Upper lobe of left lung (tissue), 6 donors: ENCODE measurements around the gene ZDHHC11B. TPM values are rescaled to one million over a fixed set of nuclear protein-coding genes. Genes with fewer than 3 reads are reported as not detected.
"Not testable (repeated sequence)": the region's sequence is repeated elsewhere in the genome, so short reads cannot be mapped to it uniquely, and the experiment has no call there.

ENCODE experiments used
- ATAC-seq, 2 donors: fragments of 200-7000 bp; cut with Tn5 transposase; one replicate each; pipeline ENCODE4 v1.9.1; 2022; ENCODE audit warnings: mild to moderate bottlenecking in 2 of 2, moderate library complexity in 2 of 2; ENCODE audit not compliant: low FRiP score in 2 of 2
- DNase-seq, 2 donors: peaks; one replicate each; pipeline ENCODE4 v3.0.0-alpha.2; 2019 to 2020
- H3K27ac ChIP-seq, 4 donors: fragments of 200-600 bp; sonication (generic); one replicate each; pipeline ENCODE4 v1.5.1; 2016 to 2019
- H3K27me3 ChIP-seq, 4 donors: fragments of 200-600 bp; sonication (generic); one replicate each; pipeline ENCODE4 v1.5.1; 2017 to 2019
- H3K36me3 ChIP-seq, 4 donors: fragments of 200-600 bp; sonication (generic); one replicate each; pipeline ENCODE4 v1.5.1; 2016 to 2019
- H3K4me1 ChIP-seq, 4 donors: fragments of 200-600 bp; sonication (generic); one replicate each; pipeline ENCODE4 v1.5.1; 2018 to 2019
- H3K4me3 ChIP-seq, 4 donors: fragments of 200-600 bp; sonication (generic); one replicate each; pipeline ENCODE4 v1.5.1; 2017 to 2019; ENCODE audit warnings: mild to moderate bottlenecking in 2 of 4, moderate library complexity in 1 of 4
- H3K9me3 ChIP-seq, 4 donors: fragments of 200-600 bp; sonication (generic); one replicate each; pipeline ENCODE4 v1.5.1; 2018 to 2019
- WGBS, 2 donors: methylation state at CpG; one replicate each; pipeline ENCODE4 v1.1.5; 2017 to 2018; 5-methylcytosine and 5-hydroxymethylcytosine counted together
- total RNA-seq, 6 donors: library from RNA; depleted of rRNA in 4 of 6; stranded (reverse); fragments of >200 nt in 4 of 6; gene quantifications; one replicate each; pipeline versions ENCODE4 v1.1.0 to v1.2.1, GENCODE V29; 2016 to 2021
- donor health status: DM: no; HTN: no; CAD: no; lungs with moderate emphysema.
- donor health status: DM: no; HTN: yes; CAD: no; lungs with severe emphysema.

Gene ZDHHC11B
- total RNA-seq, 6 donors from 2014 or later: 7.4 to 40.8 (median 13.1) TPM

DNA sequence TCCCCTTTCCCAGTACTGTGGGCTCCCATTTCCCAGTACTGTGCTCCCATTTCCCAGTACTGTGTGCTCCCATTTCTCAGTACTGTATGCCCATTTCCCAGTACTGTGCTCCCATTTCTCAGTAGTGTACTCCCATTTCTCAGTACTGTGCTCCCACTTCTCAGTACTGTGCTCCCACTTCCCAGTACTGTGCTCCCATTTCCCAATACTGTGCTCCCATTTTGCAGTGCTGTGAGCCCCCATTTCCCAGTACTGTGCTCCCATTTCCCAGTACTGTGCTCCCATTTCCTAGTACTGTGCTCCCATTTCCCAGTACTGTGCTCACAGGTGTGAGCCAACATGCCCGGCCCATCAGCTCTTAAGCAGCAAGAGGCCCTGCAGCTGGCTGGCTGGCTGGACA is 11.3 kb upstream of the ZDHHC11B start:
- DNase-seq, H3K4me1 ChIP-seq, H3K9me3 ChIP-seq, H3K36me3 ChIP-seq, ATAC-seq, H3K4me3 ChIP-seq, H3K27me3 ChIP-seq, H3K27ac ChIP-seq: not testable (repeated sequence)
- WGBS, 2 donors: 57 to 71% methylated on average over 1 of the region's 1 CpG

DNA sequence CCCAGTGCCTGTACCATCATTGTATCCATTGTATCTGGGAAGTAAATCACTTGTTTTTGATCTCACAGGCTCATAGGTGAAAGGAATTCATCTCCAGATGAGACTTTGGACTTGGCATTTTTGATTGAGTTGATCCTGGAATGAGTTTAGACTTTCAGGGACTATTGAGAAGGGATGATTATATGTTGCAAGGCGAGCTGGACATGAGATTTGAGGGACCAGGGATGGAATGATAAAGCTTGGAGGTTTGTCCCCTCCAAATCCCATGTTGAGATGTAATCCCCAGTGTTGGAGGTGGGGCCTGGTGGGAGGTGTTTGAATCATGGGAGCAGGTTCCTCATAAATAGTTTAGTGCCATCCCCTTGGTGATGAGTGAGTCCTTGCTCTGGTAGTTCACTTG is 10.4 kb upstream of the ZDHHC11B start:
- not testable (repeated sequence) for H3K4me1 ChIP-seq, H3K27me3 ChIP-seq, ATAC-seq, H3K9me3 ChIP-seq, DNase-seq, H3K4me3 ChIP-seq, H3K27ac ChIP-seq, H3K36me3 ChIP-seq
- WGBS, 2 donors: 83 to 91% methylated on average over 1 of the region's 1 CpG

DNA sequence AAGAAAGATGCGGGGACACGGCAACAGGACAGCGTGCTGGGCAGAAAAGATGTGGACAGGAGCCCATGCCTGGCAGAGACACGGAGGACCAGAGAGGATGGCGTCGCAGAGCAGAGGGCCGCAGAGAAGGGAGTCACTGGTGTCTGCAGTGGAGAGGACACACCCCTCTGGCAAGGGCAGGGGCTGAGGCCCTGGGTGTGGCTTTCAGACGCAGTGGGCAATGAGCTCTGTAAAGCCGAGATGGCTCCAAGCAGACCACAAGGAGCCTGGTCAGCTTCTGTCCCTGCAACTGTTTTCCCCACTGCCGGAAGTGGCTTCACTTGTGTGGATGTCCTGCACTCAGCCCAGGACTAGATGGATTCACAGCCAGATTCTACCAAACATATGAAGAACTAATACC is 4.2 kb upstream of the ZDHHC11B start:
- H3K27ac ChIP-seq: not testable (repeated sequence)
- DNase-seq: peak in 1 of 2 donors; percentile 33

GRCh38 chr5:787857-788233 is 3.3 kb upstream of the ZDHHC11B start:
- peak; percentile 4 to 19 for DNase-seq
- Histone ChIP-seq H3K27me3 (peaks cover 0 to 18% (median 2%) of the 10 kb centered on the region in 4 donors), H3K4me1 (peaks cover 3 to 27% (median 15%) of the 10 kb centered on the region in 4 donors)
- not testable (repeated sequence) for H3K36me3 ChIP-seq, H3K9me3 ChIP-seq, H3K4me3 ChIP-seq, ATAC-seq, H3K27ac ChIP-seq
- WGBS, 2 donors: 87 to 94% methylated on average over 6 of the region's 6 CpGs

More for the DNA sequence above, 4.2 kb upstream of the ZDHHC11B start:
- H3K27me3 ChIP-seq: peaks cover 0 to 18% (median 2%) of the 10 kb centered on the region in 4 donors
- peaks cover 3 to 19% (median 11%) of the 10 kb centered on the region in 4 donors for H3K4me1 ChIP-seq
- not testable (repeated sequence) for ATAC-seq, H3K9me3 ChIP-seq, H3K36me3 ChIP-seq, H3K4me3 ChIP-seq
- WGBS, 2 donors: 83 to 92% methylated on average over 8 to 10 of the region's 10 CpGs

DNA sequence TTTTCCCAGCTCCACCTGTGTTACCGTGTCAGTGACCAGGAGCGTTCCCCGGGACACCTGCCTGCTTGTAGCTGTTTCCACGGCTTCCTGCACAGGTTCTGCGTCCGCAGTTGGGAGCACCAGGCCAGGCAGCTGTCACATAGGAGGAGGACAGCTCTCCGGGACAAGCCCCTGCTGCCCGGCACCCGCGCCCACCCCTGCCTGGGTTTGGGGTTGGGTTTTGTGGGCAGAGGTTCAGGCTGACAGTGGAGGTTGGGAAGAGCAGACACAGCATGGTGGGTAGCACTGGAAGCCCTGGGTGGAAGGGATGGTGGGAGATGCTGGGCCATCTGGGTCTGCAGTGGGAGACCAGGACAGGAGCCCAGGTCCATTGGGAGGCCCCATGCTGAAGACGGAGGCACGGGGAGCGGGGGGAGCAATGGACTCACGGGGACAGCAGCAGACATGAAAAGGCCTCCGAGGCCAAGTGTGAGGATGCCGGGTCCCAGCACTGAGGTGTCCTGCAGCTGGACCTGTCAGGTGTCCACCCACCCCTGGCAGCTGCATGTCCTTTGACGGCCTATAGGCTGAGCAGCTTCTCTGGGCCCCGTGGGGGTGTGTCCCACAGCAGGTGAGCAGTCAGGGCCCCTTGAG is 2.8 kb upstream of the ZDHHC11B start:
- not testable (repeated sequence) for H3K9me3 ChIP-seq, H3K36me3 ChIP-seq, H3K4me3 ChIP-seq, ATAC-seq, H3K27ac ChIP-seq
- peaks cover 0 to 18% (median 2%) of the 10 kb centered on the region in 4 donors for H3K27me3 ChIP-seq
- peaks cover 3 to 28% (median 15%) of the 10 kb centered on the region in 4 donors for H3K4me1 ChIP-seq
- 93 to 96% methylated on average over 6 to 7 of the region's 18 CpGs for WGBS, 2 donors
- peak in 1 of 2 donors; percentile 65 for DNase-seq

DNA sequence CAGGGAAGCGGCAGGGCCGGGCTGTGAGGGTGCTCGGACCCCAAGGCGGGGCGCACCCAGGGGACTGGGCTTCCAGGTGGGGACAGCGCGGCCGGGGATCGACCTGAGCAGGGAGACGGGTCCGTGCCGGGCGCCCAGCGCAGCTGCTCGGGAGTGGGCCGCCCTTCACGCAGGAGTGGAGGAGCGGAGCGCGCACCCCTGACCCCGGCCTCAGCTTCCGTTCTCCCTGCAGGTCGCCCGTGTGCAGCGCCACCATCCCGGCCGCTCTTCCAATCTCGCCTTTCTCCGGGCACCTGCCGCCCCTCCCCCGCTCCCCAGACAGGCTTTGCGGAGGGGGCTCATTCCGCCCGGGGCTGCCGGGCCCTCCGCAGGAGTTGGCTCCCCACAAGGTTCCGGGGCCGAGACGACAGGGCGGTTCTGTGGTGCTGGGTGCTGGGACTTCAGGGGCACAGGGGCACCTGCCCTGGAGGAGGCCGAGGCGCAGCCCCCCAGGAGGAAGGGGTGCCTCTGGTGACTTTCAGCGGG is 714 bp upstream of the ZDHHC11B start:
- Histone ChIP-seq H3K4me1 (peaks cover 3 to 28% (median 15%) of the 10 kb centered on the region in 4 donors), H3K4me3 (peak overlapping the region; percentile 48 to 86 (median 60)), H3K27me3 (peaks cover 0 to 18% (median 2%) of the 10 kb centered on the region in 4 donors), H3K27ac (peak overlapping the region in 2 of 4 donors; percentile 41 to 67)
- ATAC-seq: peak; percentile 1 to 20
- 8% methylated on average over 9 of the region's 43 CpGs; no CpG with 5 or more reads in 1 of the 2 donors for WGBS, 2 donors
- H3K9me3 ChIP-seq, H3K36me3 ChIP-seq: not testable (repeated sequence)
- peak; percentile 38 to 81 for DNase-seq

DNA sequence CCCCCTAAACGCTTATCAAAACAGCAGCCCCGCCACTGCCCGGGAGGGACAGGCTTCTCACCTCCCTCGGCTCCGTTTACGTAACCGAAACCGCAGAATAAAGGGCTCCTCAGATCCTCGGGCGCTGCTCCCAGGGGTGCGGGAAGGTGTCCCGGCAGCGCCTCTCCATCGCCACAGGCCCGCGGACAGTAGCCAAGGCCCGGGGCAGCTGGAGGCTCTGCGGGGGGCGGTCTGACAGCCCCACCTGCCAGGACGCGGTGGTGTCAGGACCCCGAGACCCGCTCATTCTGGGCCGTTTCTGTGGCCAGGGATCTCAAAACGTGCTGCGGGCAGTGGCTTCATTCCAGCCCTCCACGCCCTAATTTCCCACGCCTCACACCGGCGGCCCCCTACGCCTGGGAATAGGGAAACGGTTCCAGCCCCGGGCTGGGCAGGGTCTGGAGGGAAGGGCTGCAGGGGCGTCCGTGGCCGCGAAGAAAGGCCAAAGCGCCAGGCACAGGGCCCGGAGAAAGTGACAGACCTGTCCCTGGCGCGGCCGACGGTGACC is 575 bp downstream of the ZDHHC11B start:
- DNase-seq (peak; percentile 57 to 87), ATAC-seq (peak in 1 of 2 donors; percentile 32)
- peaks cover 0 to 18% (median 2%) of the 10 kb centered on the region in 4 donors for H3K27me3 ChIP-seq
- 0% methylated on average over 43 of the region's 43 CpGs; no CpG with 5 or more reads in 1 of the 2 donors for WGBS, 2 donors
- peak overlapping the region; percentile 52 to 86 (median 64) for H3K4me3 ChIP-seq
- peak overlapping the region; percentile 41 to 67 (median 54) for H3K27ac ChIP-seq
- H3K4me1 ChIP-seq: peaks cover 3 to 28% (median 15%) of the 10 kb centered on the region in 4 donors
- not testable (repeated sequence) for H3K9me3 ChIP-seq, H3K36me3 ChIP-seq

- Histone ChIP-seq H3K27me3 (peaks cover 0 to 18% (median 2%) of the 10 kb centered on the region in 4 donors), H3K4me3 (peak overlapping the region in 3 of 4 donors; percentile 52 to 86 (median 67)), H3K4me1 (peaks cover 3 to 28% (median 15%) of the 10 kb centered on the region in 4 donors), H3K27ac (peak overlapping the region in 2 of 4 donors; percentile 39 to 59)
- not testable (repeated sequence) for H3K9me3 ChIP-seq, H3K36me3 ChIP-seq
- WGBS, 2 donors: 5% methylated on average over 28 of the region's 31 CpGs; no CpG with 5 or more reads in 1 of the 2 donors
- ATAC-seq (peak; percentile 71 to 73), DNase-seq (peak; percentile 82 to 87)
These were observed 1.3 kb downstream of the ZDHHC11B start for GRCh38 chr5:783049-783802.

DNA sequence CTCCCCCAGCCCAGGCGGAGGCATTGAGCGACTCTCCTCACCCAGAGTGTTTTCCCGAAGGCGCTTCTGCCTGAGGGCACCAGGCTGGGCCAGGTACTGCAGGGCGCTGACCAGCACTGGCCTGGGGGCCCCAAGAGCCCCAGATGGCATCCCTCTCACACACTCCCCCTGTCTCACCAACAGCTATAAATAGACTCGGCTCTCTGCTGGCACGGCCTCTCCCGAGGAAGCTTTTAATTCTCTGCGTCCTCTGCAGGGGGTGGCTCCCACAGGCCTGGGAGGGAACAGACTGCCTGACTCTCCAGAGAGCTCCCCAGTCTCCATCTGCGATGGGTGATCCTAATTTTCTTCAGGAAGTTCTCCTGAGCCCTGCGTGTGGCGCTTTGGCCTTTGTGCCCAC is 2.2 kb downstream of the ZDHHC11B start:
- not testable (repeated sequence) for H3K27ac ChIP-seq, H3K4me3 ChIP-seq, H3K9me3 ChIP-seq, H3K36me3 ChIP-seq, ATAC-seq, DNase-seq
- WGBS, 2 donors: no CpG with 5 or more reads among the region's 12 CpGs
- H3K27me3 ChIP-seq: peaks cover 0 to 18% (median 2%) of the 10 kb centered on the region in 4 donors
- H3K4me1 ChIP-seq: peaks cover 3 to 28% (median 15%) of the 10 kb centered on the region in 4 donors

- Histone ChIP-seq H3K4me1 (peaks cover 3 to 28% (median 15%) of the 10 kb centered on the region in 4 donors), H3K27me3 (peaks cover 0 to 18% (median 2%) of the 10 kb centered on the region in 4 donors)
- not testable (repeated sequence) for ATAC-seq, H3K36me3 ChIP-seq, H3K4me3 ChIP-seq, H3K9me3 ChIP-seq, H3K27ac ChIP-seq
- 87 to 92% methylated on average over 5 to 14 of the region's 17 CpGs for WGBS, 2 donors
- DNase-seq: peak; percentile 20 to 77
These were observed 4.0 kb downstream of the ZDHHC11B start for GRCh38 chr5:780571-780970.

GRCh38 chr5:778967-779366 is 5.6 kb downstream of the ZDHHC11B start:
- H3K4me3 ChIP-seq, H3K27me3 ChIP-seq, H3K9me3 ChIP-seq, H3K27ac ChIP-seq, ATAC-seq, H3K36me3 ChIP-seq: not testable (repeated sequence)
- peaks cover 0 to 12% (median 6%) of the 10 kb centered on the region in 4 donors for H3K4me1 ChIP-seq
- 87% methylated on average over 7 of the region's 9 CpGs; no CpG with 5 or more reads in 1 of the 2 donors for WGBS, 2 donors
- DNase-seq: peak in 1 of 2 donors; percentile 35

- not testable (repeated sequence) for H3K27ac ChIP-seq, H3K36me3 ChIP-seq, ATAC-seq, H3K9me3 ChIP-seq, H3K4me3 ChIP-seq, H3K4me1 ChIP-seq, H3K27me3 ChIP-seq
- peak in 1 of 2 donors; percentile 40 for DNase-seq
- WGBS, 2 donors: 100% methylated on average over 2 of the region's 6 CpGs; no CpG with 5 or more reads in 1 of the 2 donors
These were observed 6.1 kb downstream of the ZDHHC11B start for GRCh38 chr5:778421-778820.
